ENCODE data around the gene PADI2. TPM values are rescaled to one million over a fixed set of nuclear protein-coding genes. Genes with fewer than 3 reads are reported as not detected.

PADI2 gene
- total and polyA plus RNA-seq, 2 of the 8 experiments (the other 6 are each of a cell fraction or from before 2014, with no cell fraction given), result 1.6 to 7.5 TPM

DNA sequence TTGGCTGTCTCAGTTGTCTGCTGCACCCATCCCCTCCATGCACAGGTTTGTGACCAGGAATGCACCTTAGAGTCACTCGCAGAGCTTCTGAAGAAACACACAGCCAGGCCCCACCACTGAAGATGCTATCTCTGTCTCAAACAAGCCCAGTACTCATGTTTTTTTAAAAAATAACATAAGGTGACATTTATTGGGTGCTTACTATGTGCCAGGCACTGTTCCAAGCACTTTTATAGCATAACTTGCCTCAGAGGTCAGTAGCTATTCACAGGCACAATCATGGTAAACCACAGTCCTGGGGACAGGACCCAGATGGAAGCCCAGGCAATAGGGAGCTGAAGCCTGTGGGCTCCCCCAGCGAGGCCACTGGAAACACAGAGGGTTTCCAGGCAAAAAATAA lies 98.7 kb downstream of the PADI2 start:
- no peaks in the 10 kb centered on the region for H3K27me3 ChIP-seq (replicated peaks in 1 of 4; ENCODE audit: control insufficient read depth in 3 of 4, extremely low read depth in 1 of 4, insufficient read depth in 3 of 4, low read length in 3 of 4)
- peaks cover 28 to 71% (median 42%) of the 10 kb centered on the region in 4 experiments for H3K36me3 ChIP-seq (ENCODE audit: control insufficient read depth in 2 of 4, insufficient read depth in 4 of 4, low read length in 3 of 4)
- H4K91ac ChIP-seq (replicated peaks; ENCODE audit: insufficient read length, low read length), result no peak overlapping the region
- POLR2A ChIA-PET (ENCODE audit: partially characterized antibody), result no interaction called here
- H3K18ac ChIP-seq (ENCODE audit: extremely low read depth, low read length), result no peak overlapping the region
- H4K20me1 ChIP-seq (replicated peaks in 1 of 2; ENCODE audit: control insufficient read depth in 1 of 2, insufficient read depth in 2 of 2, low read length in 2 of 2), result peaks cover 0 to 2% of the 10 kb centered on the region in 2 experiments
- peaks cover 5 to 7% (median 6%) of the 10 kb centered on the region in 4 experiments; a peak in 6 of 7 replicates for H3K4me1 ChIP-seq (replicated peaks in 1 of 4; ENCODE audit: control insufficient read depth in 3 of 4, insufficient read depth in 4 of 4, low read length in 3 of 4)
- no peak overlapping the region for H3K56ac ChIP-seq (replicated peaks; ENCODE audit: insufficient read length, low read depth, low read length)
- H3K23me2 ChIP-seq (ENCODE audit: low read depth, low read length), result no peaks in the 10 kb centered on the region
- no peak overlapping the region for H2BK15ac ChIP-seq (ENCODE audit: low read length)
- no peak overlapping the region for H2AK5ac ChIP-seq (ENCODE audit: low read depth, low read length)
- H3K4ac ChIP-seq (replicated peaks; ENCODE audit: insufficient read length, low read depth, low read length), result no peak overlapping the region
- CTCF ChIA-PET (ENCODE audit: partially characterized antibody), result interaction anchor here (0.9 to 2.0 kb wide), 6 partner anchors 12 to 486 kb away, joined by 3 to 6 read pairs (median 4); no protein-coding TSS in a partner anchor
- H2BK5ac ChIP-seq (ENCODE audit: low read depth, low read length), result no peak overlapping the region
- H3K4me3 ChIP-seq (ENCODE audit: extremely low read depth in 1 of 4, insufficient read depth in 2 of 4, low read depth in 3 of 4, low read length in 4 of 4), result no peak overlapping the region
- TF ChIP-seq SP4 (IDR thresholded peaks at IDR 0.05; ENCODE audit: low read length) (no peak), KDM4A (IDR thresholded peaks at IDR 0.05; ENCODE audit: low read depth, low read length, severe bottlenecking) (no peak), RNF2 (IDR thresholded peaks at IDR 0.05; ENCODE audit: borderline replicate concordance, low read depth, low read length, missing control alignments, poor library complexity, severe bottlenecking) (no peak), CHD2 (IDR thresholded peaks at IDR 0.05; ENCODE audit: low read length) (no peak), RAD21 (IDR thresholded peaks at IDR 0.05 in 1 of 2, conservative IDR thresholded peaks at IDR 0.05 in 1 of 2; ENCODE audit: low read depth in 2 of 2, low read length in 2 of 2) (no peak), JUND (IDR thresholded peaks at IDR 0.05; ENCODE audit: low read length) (no peak), EP300 (IDR thresholded peaks at IDR 0.05; ENCODE audit: borderline replicate concordance in 1 of 2, low read depth in 2 of 2, low read length in 2 of 2) (no peak), PHF8 (conservative IDR thresholded peaks at IDR 0.05; ENCODE audit: low read depth, low read length) (no peak)
- no peak overlapping the region for H3K23ac ChIP-seq (ENCODE audit: insufficient read length)
- no peak overlapping the region for H4K5ac ChIP-seq (ENCODE audit: insufficient read length, low read depth, low read length)
- no peak overlapping the region for H2BK20ac ChIP-seq (ENCODE audit: low read length)
- no peak overlapping the region for H3K27ac ChIP-seq (ENCODE audit: low read depth, low read length)
- no peak for FAIRE-seq
- H2BK120ac ChIP-seq (replicated peaks; ENCODE audit: low read depth, low read length), result no peak overlapping the region
- no peak overlapping the region for H3K14ac ChIP-seq (ENCODE audit: insufficient read length)
- 100% methylated on average over 2 of the region's 2 CpGs; no CpG with 5 or more reads in 1 of the 2 experiments for WGBS, 2 experiments (ENCODE audit: extremely low coverage in 1 of 2, insufficient coverage in 1 of 2, insufficient read length in 1 of 2, insufficient replicate concordance in 2 of 2, low coverage in 1 of 2, low lambda C conversion rate in 2 of 2, missing lambda C conversion rate in 1 of 2)
- no peaks in the 10 kb centered on the region for H3K9me3 ChIP-seq (ENCODE audit: insufficient read depth in 2 of 2, low read depth in 1 of 2, low read length in 1 of 2)
- H3K79me2 ChIP-seq (ENCODE audit: control insufficient read depth in 1 of 2, insufficient read depth in 2 of 2, low read length in 2 of 2), result no peaks in the 10 kb centered on the region
- H3K79me1 ChIP-seq (ENCODE audit: low read depth, low read length), result no peaks in the 10 kb centered on the region
- no peak overlapping the region for H2BK12ac ChIP-seq (ENCODE audit: low read depth, low read length)
- no peak overlapping the region for H4K8ac ChIP-seq (ENCODE audit: extremely low read depth, insufficient read depth, low read length)
- no peak overlapping the region for H3K4me2 ChIP-seq (ENCODE audit: insufficient read depth in 1 of 2, low read depth in 2 of 2, low read length in 2 of 2)
- DNase-seq (ENCODE audit: low read depth in 1 of 2, low spot score in 2 of 2), result no peak
- H3K9ac ChIP-seq (replicated peaks in 1 of 4; ENCODE audit: extremely low read depth in 1 of 4, low read depth in 3 of 4, low read length in 3 of 4), result no peak overlapping the region
- no peak overlapping the region for H2AFZ ChIP-seq (ENCODE audit: low read length)
